Measurements from ENCODE around the gene ROBO3. TPM values are rescaled to one million over a fixed set of nuclear protein-coding genes. Genes with fewer than 3 reads are reported as not detected.
A peak's percentile ranks its signal among the peaks of the same experiment; 100 is the strongest.

The ROBO3 gene
- total RNA-seq, 1 donor from 2014 or later, result 18.9 TPM

- no peak for TF ChIP-seq CTCF (IDR thresholded peaks at IDR 0.05)
- no peak for TF ChIP-seq POLR2A (IDR thresholded peaks at IDR 0.05)
- TF ChIP-seq POLR2AphosphoS5 (IDR thresholded peaks at IDR 0.05; ENCODE audit: insufficient read depth in 1 of 2, low read depth in 1 of 2), result no peak
- H3K27ac ChIP-seq, result no peak overlapping the region
- intact Hi-C loops (cut with DNase I), result no loop called here
- H3K4me3 ChIP-seq, result no peak overlapping the region
- peak; percentile 64 to 82 for DNase-seq (ENCODE audit: extremely low spot score in 2 of 2)
- H3K4me1 ChIP-seq, result peaks cover 5% of the 10 kb centered on the region
- H3K36me3 ChIP-seq, result no peaks in the 10 kb centered on the region
- H3K27me3 ChIP-seq, result no peaks in the 10 kb centered on the region
- no peaks in the 10 kb centered on the region for H3K9me3 ChIP-seq
Measured at GRCh38 chr11:124893781-124894401, 28.7 kb downstream of the ROBO3 start.

- TF ChIP-seq POLR2A (IDR thresholded peaks at IDR 0.05), result no peak
- no peak for TF ChIP-seq CTCF (IDR thresholded peaks at IDR 0.05)
- no peak for TF ChIP-seq POLR2AphosphoS5 (IDR thresholded peaks at IDR 0.05; ENCODE audit: insufficient read depth in 1 of 2, low read depth in 1 of 2)
- Histone ChIP-seq H3K4me3 (peak overlapping the region in 1 of 2 donors; percentile 30), H3K36me3 (no peaks in the 10 kb centered on the region), H3K4me1 (peaks cover 9% of the 10 kb centered on the region), H3K27ac (peak overlapping the region; percentile 60), H3K9me3 (no peaks in the 10 kb centered on the region), H3K27me3 (no peaks in the 10 kb centered on the region)
- peak; percentile 85 to 94 for DNase-seq (ENCODE audit: extremely low spot score in 2 of 2)
- intact Hi-C loops (cut with DNase I), result no loop called here
Measured at GRCh38 chr11:124894606-124895430, 29.6 kb downstream of the ROBO3 start.

GRCh38 chr11:124895471-124895971, 30.3 kb downstream of the ROBO3 start:
- Histone ChIP-seq H3K9me3 (no peaks in the 10 kb centered on the region), H3K4me3 (peak overlapping the region in 1 of 2 donors; percentile 30), H3K27ac (peak overlapping the region; percentile 60), H3K27me3 (no peaks in the 10 kb centered on the region), H3K4me1 (peaks cover 9% of the 10 kb centered on the region), H3K36me3 (no peaks in the 10 kb centered on the region)
- intact Hi-C loops (cut with DNase I), result no loop called here
- peak; percentile 75 to 87 for DNase-seq (ENCODE audit: extremely low spot score in 2 of 2)
- TF ChIP-seq POLR2AphosphoS5 (IDR thresholded peaks at IDR 0.05; ENCODE audit: insufficient read depth in 1 of 2, low read depth in 1 of 2) (no peak), POLR2A (IDR thresholded peaks at IDR 0.05) (no peak), CTCF (IDR thresholded peaks at IDR 0.05) (no peak)

GRCh38 chr11:124896071-124896750, 31.0 kb downstream of the ROBO3 start:
- Histone ChIP-seq H3K27me3 (no peaks in the 10 kb centered on the region), H3K4me1 (peaks cover 9% of the 10 kb centered on the region), H3K36me3 (no peaks in the 10 kb centered on the region), H3K27ac (peak overlapping the region; percentile 60), H3K4me3 (peak overlapping the region; percentile 12 to 30), H3K9me3 (no peaks in the 10 kb centered on the region)
- TF ChIP-seq POLR2AphosphoS5 (IDR thresholded peaks at IDR 0.05; ENCODE audit: insufficient read depth in 1 of 2, low read depth in 1 of 2) (no peak), POLR2A (IDR thresholded peaks at IDR 0.05) (no peak), CTCF (IDR thresholded peaks at IDR 0.05) (no peak)
- DNase-seq (ENCODE audit: extremely low spot score in 2 of 2), result peak in 1 of 2 donors; percentile 90
- intact Hi-C loops (cut with DNase I), result no loop called here

Measured in vagina (tissue), 2 donors.